Stomach (tissue), 9 donors: ENCODE measurements around the gene ARHGEF1. TPM values are rescaled to one million over a fixed set of nuclear protein-coding genes. Genes with fewer than 3 reads are reported as not detected.
"Not testable (repeated sequence)": the region's sequence is repeated elsewhere in the genome, so short reads cannot be mapped to it uniquely, and the experiment has no call there.

Experiments used
- DNase-seq, 2 donors: peaks; one replicate each; pipeline versions ENCODE4 v3.0.0 to v3.0.0-alpha.2; 2013 to 2019
- H3K27ac ChIP-seq, 5 donors: fragments of 200-600 bp in 4 of 5; sonication (generic) in 4 of 5; one replicate each; pipeline ENCODE4 v1.5.1; 2013 to 2019; ENCODE audit warnings: mild to moderate bottlenecking in 1 of 5, moderate library complexity in 1 of 5
- H3K27me3 ChIP-seq, 3 donors: fragments of 200-600 bp; sonication (generic); one replicate each; pipeline ENCODE4 v1.5.1; 2017 to 2019; ENCODE audit warnings: mixed run types in 1 of 3
- H3K36me3 ChIP-seq, 4 donors: fragments of 200-600 bp; sonication (generic); 1 replicate in 3 of 4; 2 replicates in 1 of 4; pipeline ENCODE4 v1.5.1; 2016 to 2019
- H3K4me1 ChIP-seq, 4 donors: fragments of 200-600 bp; sonication (generic); one replicate each; pipeline ENCODE4 v1.5.1; 2016 to 2019
- H3K4me3 ChIP-seq, 4 donors: fragments of 200-600 bp; sonication (generic) in 3 of 4; one replicate each; pipeline ENCODE4 v1.5.1; 2016 to 2019; ENCODE audit warnings: mild to moderate bottlenecking in 1 of 4
- H3K9me3 ChIP-seq, 4 donors: fragments of 200-600 bp; sonication (generic); one replicate each; pipeline ENCODE4 v1.5.1; 2016 to 2019
- CTCF ChIP-seq, 7 experiments: fragments of 450-650 bp in 4 of 7; fragments of 200-600 bp in 3 of 7; sonication (generic) in 3 of 7; IDR thresholded peaks; one replicate each; pipeline ENCODE4 v1.5.1; 2016 to 2019; ENCODE audit warnings: antibody characterized with exemption in 7 of 7, control low read depth in 2 of 7, mild to moderate bottlenecking in 1 of 7
- EP300 ChIP-seq: sonication (generic); formaldehyde crosslinking; IDR thresholded peaks from one replicate; pipeline ENCODE4 v1.6.1; 2017; ENCODE audit warnings: antibody characterized with exemption
- POLR2A ChIP-seq, 4 donors: fragments of 450-650 bp; IDR thresholded peaks; one replicate each; pipeline ENCODE4 v1.6.1; 2016; ENCODE audit warnings: antibody characterized with exemption in 4 of 4, control low read depth in 2 of 4, mild to moderate bottlenecking in 1 of 4, moderate library complexity in 1 of 4
- POLR2AphosphoS5 ChIP-seq, 3 donors: sonication (generic); formaldehyde crosslinking; IDR thresholded peaks; one replicate each; pipeline ENCODE4 v1.6.1; 2016; ENCODE audit warnings: antibody characterized with exemption in 3 of 3
- WGBS, 5 donors: extraction: QIAGEN DNeasy Blood & Tissue Kit in 3 of 5; methylation state at CpG; one replicate each; pipeline versions ENCODE4 v1.1.5 to v1.1.7; 2013 to 2018; 5-methylcytosine and 5-hydroxymethylcytosine counted together
- intact Hi-C: fragments of 100-400 bp; cut with DNase I; formaldehyde crosslinking; loops from one replicate; pipeline ENCODE4 v1.15.1; 2023; ENCODE audit warnings: low total_unique reads
- polyA plus RNA-seq, 3 donors: library from polyadenylated mRNA; stranded (reverse); fragments of 200-250 nt; gene quantifications; one replicate each; pipeline ENCODE4 v1.2.3, GENCODE V29; 2013
- total RNA-seq, 5 donors: library from RNA; depleted of rRNA; stranded (reverse); fragments of >200 nt; gene quantifications; one replicate each; pipeline versions ENCODE4 v1.1.0 to v1.2.3, GENCODE V29; 2014 to 2016
- donor health status: healthy with polysubstance abuse.
- donor health status: Bipolar disorder and iron deficiency.
- donor health status: healthy.

Gene ARHGEF1
- total and polyA plus RNA-seq, 8 donors, result 40.8 to 329 (median 143) TPM

- H3K36me3 ChIP-seq, result peaks cover 44 to 73% (median 71%) of the 10 kb centered on the region in 4 donors
- no peaks in the 10 kb centered on the region for H3K27me3 ChIP-seq
- intact Hi-C loops, result loop anchor here (10.0 kb wide), 1 partner anchor 64 kb away; no protein-coding TSS in a partner anchor
- no peak overlapping the region for H3K4me3 ChIP-seq
- H3K9me3 ChIP-seq, result no peaks in the 10 kb centered on the region
- H3K27ac ChIP-seq, result peak overlapping the region in 3 of 5 donors; percentile 46 to 61 (median 51)
- peak in 1 of 2 donors; percentile 48 for DNase-seq
- peaks cover 4 to 79% (median 50%) of the 10 kb centered on the region in 4 donors for H3K4me1 ChIP-seq
- 34 to 77% (median 53%) methylated on average over 3 of the region's 3 CpGs for WGBS, 5 donors
- no peak for TF ChIP-seq POLR2AphosphoS5 (IDR thresholded peaks at IDR 0.05)
- TF ChIP-seq EP300, result no peak
- no peak for TF ChIP-seq POLR2A (IDR thresholded peaks at IDR 0.05)
- TF ChIP-seq CTCF (IDR thresholded peaks at IDR 0.05), result no peak
Measured at GRCh38 chr19:41870401-41870873, 12.5 kb upstream of the ARHGEF1 start.

- WGBS, 5 donors, result 58 to 67% (median 62%) methylated on average over 14 to 16 of the region's 16 CpGs
- Histone ChIP-seq H3K27ac (peak overlapping the region in 4 of 5 donors; percentile 3 to 67 (median 38)), H3K27me3 (no peaks in the 10 kb centered on the region), H3K4me3 (no peak overlapping the region), H3K36me3 (peaks cover 35 to 61% (median 58%) of the 10 kb centered on the region in 4 donors), H3K9me3 (no peaks in the 10 kb centered on the region), H3K4me1 (peaks cover 4 to 67% (median 38%) of the 10 kb centered on the region in 4 donors)
- intact Hi-C loops, result loop anchor here (10.0 kb wide), 1 partner anchor 63 kb away; no protein-coding TSS in a partner anchor
- DNase-seq, result peak in 1 of 2 donors; percentile 61
- TF ChIP-seq EP300, result no peak
- TF ChIP-seq POLR2A (IDR thresholded peaks at IDR 0.05), result no peak
- peak in 2 of 3 donors; percentile 17 to 19 for TF ChIP-seq POLR2AphosphoS5 (IDR thresholded peaks at IDR 0.05)
- TF ChIP-seq CTCF (IDR thresholded peaks at IDR 0.05), result no peak
Measured at GRCh38 chr19:41871573-41872383, 11.2 kb upstream of the ARHGEF1 start.

DNA sequence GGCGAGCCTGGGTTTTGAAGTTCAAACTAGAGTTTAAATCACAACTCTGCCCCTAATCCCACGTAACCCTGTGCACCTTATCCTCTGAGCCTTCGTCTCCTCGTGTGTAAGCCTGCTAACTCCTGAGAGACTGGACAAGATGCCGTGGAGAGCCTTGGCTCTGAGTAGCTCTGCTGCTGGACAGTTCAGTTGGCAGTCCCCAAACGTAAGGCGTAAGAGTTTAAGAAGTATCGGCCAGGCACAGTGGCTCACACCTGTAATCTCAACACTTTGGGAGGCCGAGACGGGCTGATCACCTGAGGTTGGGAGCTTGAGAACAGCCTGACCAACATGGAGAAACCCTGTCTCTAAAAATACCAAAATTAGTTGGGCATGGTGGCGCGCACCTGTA is 10.6 kb upstream of the ARHGEF1 start:
- Histone ChIP-seq H3K27ac (peak overlapping the region in 2 of 5 donors; percentile 61 to 67), H3K36me3 (peaks cover 33 to 55% (median 52%) of the 10 kb centered on the region in 4 donors), H3K27me3 (no peaks in the 10 kb centered on the region), H3K4me1 (peaks cover 4 to 66% (median 35%) of the 10 kb centered on the region in 4 donors), H3K4me3 (no peak overlapping the region), H3K9me3 (no peaks in the 10 kb centered on the region)
- no peak for TF ChIP-seq CTCF (IDR thresholded peaks at IDR 0.05)
- no peak for TF ChIP-seq POLR2AphosphoS5 (IDR thresholded peaks at IDR 0.05)
- TF ChIP-seq POLR2A (IDR thresholded peaks at IDR 0.05), result no peak
- no peak for TF ChIP-seq EP300
- DNase-seq, result no peak
- intact Hi-C loops, result loop anchor here (10.0 kb wide), 1 partner anchor 62 kb away; no protein-coding TSS in a partner anchor
- 85 to 90% (median 86%) methylated on average over 11 to 12 of the region's 12 CpGs for WGBS, 5 donors

- DNase-seq, result peak; percentile 88 to 90
- peaks cover 4 to 66% (median 31%) of the 10 kb centered on the region in 4 donors for H3K4me1 ChIP-seq
- H3K27ac ChIP-seq, result peak overlapping the region in 2 of 5 donors; percentile 61 to 67
- TF ChIP-seq CTCF (IDR thresholded peaks at IDR 0.05) (peak in 5 of 7 experiments; percentile 35 to 73 (median 67)), POLR2A (IDR thresholded peaks at IDR 0.05) (no peak), POLR2AphosphoS5 (IDR thresholded peaks at IDR 0.05) (peak in 1 of 3 donors; percentile 79)
- intact Hi-C loops, result loop anchor here (10.0 kb wide), 1 partner anchor 62 kb away; no protein-coding TSS in a partner anchor
- no peak overlapping the region for H3K4me3 ChIP-seq
- WGBS, 5 donors, result 38 to 43% (median 41%) methylated on average over 18 of the region's 18 CpGs
- H3K27me3 ChIP-seq, result no peaks in the 10 kb centered on the region
- H3K36me3 ChIP-seq, result peaks cover 33 to 51% (median 45%) of the 10 kb centered on the region in 4 donors
- H3K9me3 ChIP-seq, result no peaks in the 10 kb centered on the region
Measured at GRCh38 chr19:41872775-41873647, 10.0 kb upstream of the ARHGEF1 start.

DNA sequence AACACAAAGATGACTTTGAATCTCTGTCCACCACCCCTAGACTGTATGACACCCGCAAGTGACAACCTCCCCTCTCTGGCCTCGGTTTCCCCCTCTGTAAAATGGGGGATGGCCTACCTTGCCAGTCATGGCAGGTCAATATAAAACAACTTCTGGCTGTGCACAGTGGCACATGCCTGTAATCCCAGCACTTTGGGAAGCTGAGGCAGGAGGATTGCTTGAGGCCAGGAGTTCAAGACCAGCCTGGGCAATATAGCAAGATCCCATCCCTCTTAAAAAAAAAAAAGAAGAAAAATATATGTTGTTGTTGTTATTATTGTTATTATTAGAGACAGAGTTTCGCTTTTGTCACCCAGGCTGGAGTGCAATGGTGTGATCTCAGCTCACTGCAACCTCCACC is 7.0 kb upstream of the ARHGEF1 start:
- intact Hi-C loops, result loop anchor here (5.0 to 10.0 kb wide), 2 partner anchors 59 to 81 kb away; partner anchors contain the start of gene RABAC1
- H3K27me3 ChIP-seq, H3K9me3 ChIP-seq, H3K4me3 ChIP-seq, DNase-seq: not testable (repeated sequence)
- 78 to 86% (median 81%) methylated on average over 3 of the region's 3 CpGs for WGBS, 5 donors
- Histone ChIP-seq H3K36me3 (peaks cover 9 to 21% (median 16%) of the 10 kb centered on the region in 4 donors), H3K4me1 (peaks cover 0 to 42% (median 18%) of the 10 kb centered on the region in 4 donors), H3K27ac (peak overlapping the region; percentile 8 to 61 (median 24))
